ENCODE measurements around the gene DNAH17. TPM values are rescaled to one million over a fixed set of nuclear protein-coding genes. Genes with fewer than 3 reads are reported as not detected.

Gene DNAH17
- total RNA-seq, 1 donor from 2014 or later, result 0.59 TPM

- no peak for DNase-seq
These were observed 167.8 kb downstream of the DNAH17 start for GRCh38 chr17:78409191-78409928.

- DNase-seq, result no peak
These were observed 168.6 kb downstream of the DNAH17 start for GRCh38 chr17:78408476-78409050.

- no peak for DNase-seq
These were observed 169.7 kb downstream of the DNAH17 start for GRCh38 chr17:78407387-78408000.

- no peak for DNase-seq
These were observed 170.3 kb downstream of the DNAH17 start for GRCh38 chr17:78406920-78407319.

GRCh38 chr17:78406396-78406795, 170.8 kb downstream of the DNAH17 start:
- DNase-seq, result no peak

GRCh38 chr17:78403822-78404221, 173.4 kb downstream of the DNAH17 start:
- no peak for DNase-seq

GRCh38 chr17:78401891-78402290, 175.3 kb downstream of the DNAH17 start:
- DNase-seq, result no peak

- DNase-seq, result no peak
These were observed 175.9 kb downstream of the DNAH17 start for GRCh38 chr17:78401246-78401645.

GRCh38 chr17:78400581-78401240, 176.5 kb downstream of the DNAH17 start:
- DNase-seq, result no peak

- DNase-seq, result no peak
These were observed 177.5 kb downstream of the DNAH17 start for GRCh38 chr17:78399693-78400144.

- DNase-seq, result no peak
These were observed 178.0 kb downstream of the DNAH17 start for GRCh38 chr17:78399028-78399692.

- DNase-seq, result no peak
These were observed 178.8 kb downstream of the DNAH17 start for GRCh38 chr17:78398390-78398789.

GRCh38 chr17:78397681-78398101, 179.5 kb downstream of the DNAH17 start:
- no peak for DNase-seq

- DNase-seq, result no peak
These were observed 180.5 kb downstream of the DNAH17 start for GRCh38 chr17:78396441-78397337.

- DNase-seq, result no peak
These were observed 182.0 kb downstream of the DNAH17 start for GRCh38 chr17:78395155-78395554.

- no peak for DNase-seq
These were observed 183.0 kb downstream of the DNAH17 start for GRCh38 chr17:78394209-78394608.

- DNase-seq, result no peak
These were observed 183.6 kb downstream of the DNAH17 start for GRCh38 chr17:78393575-78393974.

GRCh38 chr17:78392295-78392694, 184.9 kb downstream of the DNAH17 start:
- DNase-seq, result no peak

- DNase-seq, result no peak
These were observed 185.4 kb downstream of the DNAH17 start for GRCh38 chr17:78391843-78392242.

- DNase-seq, result no peak
These were observed 186.2 kb downstream of the DNAH17 start for GRCh38 chr17:78391051-78391431.

Data from skin of body (tissue), 2 donors.